ENCODE data around the gene INKA2. TPM values are rescaled to one million over a fixed set of nuclear protein-coding genes. Genes with fewer than 3 reads are reported as not detected.

The INKA2 gene
- total RNA-seq, 4 donors from 2014 or later: 4.1 to 7.3 (median 5.2) TPM

- TF ChIP-seq EP300 (IDR thresholded peaks at IDR 0.05) (no peak), POLR2A (IDR thresholded peaks at IDR 0.05) (no peak), POLR2AphosphoS5 (IDR thresholded peaks at IDR 0.05) (no peak), CTCF (IDR thresholded peaks at IDR 0.05) (no peak)
- Histone ChIP-seq H3K9me3 (no peaks in the 10 kb centered on the region), H3K4me1 (peaks cover 9% of the 10 kb centered on the region), H3K27me3 (no peaks in the 10 kb centered on the region), H3K36me3 (peaks cover 17% of the 10 kb centered on the region), H3K27ac (no peak overlapping the region), H3K4me3 (no peak overlapping the region)
- 98% methylated on average over 1 of the region's 1 CpG for WGBS
- DNase-seq (ENCODE audit: low spot score in 2 of 2): no peak
Observed at GRCh38 chr1:111691886-111692285, 47.3 kb downstream of the INKA2 start.

GRCh38 chr1:111690306-111690617 is 48.9 kb downstream of the INKA2 start:
- peaks cover 17% of the 10 kb centered on the region for H3K36me3 ChIP-seq
- H3K4me3 ChIP-seq: no peak overlapping the region
- DNase-seq (ENCODE audit: low spot score in 2 of 2): no peak
- no peak overlapping the region for H3K27ac ChIP-seq
- no peaks in the 10 kb centered on the region for H3K27me3 ChIP-seq
- no peaks in the 10 kb centered on the region for H3K9me3 ChIP-seq
- H3K4me1 ChIP-seq: peaks cover 9% of the 10 kb centered on the region
- TF ChIP-seq POLR2AphosphoS5 (IDR thresholded peaks at IDR 0.05): no peak
- no peak for TF ChIP-seq POLR2A (IDR thresholded peaks at IDR 0.05)
- no peak for TF ChIP-seq CTCF (IDR thresholded peaks at IDR 0.05)
- no peak for TF ChIP-seq EP300 (IDR thresholded peaks at IDR 0.05)

Other genes starting within 250 kb of the INKA2 start
- gene ADORA3, start 235.8 kb downstream of the INKA2 start, total RNA-seq: 1 to 10 TPM in 1 of 4 donors, under 1 TPM in 2, not detected in 1; 0.64 to 2.0 (median 0.85) TPM
- 1 to 10 TPM in 1 of 4 donors, not detected in 3; 1.1 TPM for gene TMIGD3, start 235.8 kb downstream of the INKA2 start, total RNA-seq
- 10 to 100 TPM; 31.0 to 38.4 (median 35.3) TPM for gene RAP1A, start 119.6 kb downstream of the INKA2 start, total RNA-seq
- gene DDX20, start 16.5 kb upstream of the INKA2 start, total RNA-seq: 10 to 100 TPM; 16.0 to 25.0 (median 21.5) TPM